Transverse colon (tissue), 4 donors: ENCODE data around the gene UPK2. TPM values are rescaled to one million over a fixed set of nuclear protein-coding genes. Genes with fewer than 3 reads are reported as not detected.

Experiments used
- DNase-seq: peaks from one replicate; pipeline ENCODE4 v3.0.0-alpha.2; 2019
- H3K27ac ChIP-seq, 4 donors: fragments of 200-600 bp; sonication (generic); 2 replicates each; pipeline ENCODE4 v1.5.1; 2016 to 2018; ENCODE audit warnings: inconsistent platforms in 4 of 4
- H3K27me3 ChIP-seq: fragments of 200-600 bp; sonication (generic); 2 replicates; pipeline ENCODE4 v1.5.1; 2017; ENCODE audit warnings: inconsistent platforms
- H3K36me3 ChIP-seq, 4 donors: fragments of 200-600 bp; sonication (generic); 2 replicates each; pipeline ENCODE4 v1.5.1; 2017 to 2019; ENCODE audit warnings: inconsistent platforms in 4 of 4
- H3K4me1 ChIP-seq, 4 donors: fragments of 200-600 bp; sonication (generic); 2 replicates each; pipeline ENCODE4 v1.5.1; 2017 to 2020; ENCODE audit warnings: inconsistent platforms in 4 of 4
- H3K4me3 ChIP-seq, 4 donors: fragments of 200-600 bp; sonication (generic); 1 replicate in 1 of 4; 2 replicates in 3 of 4; pipeline versions ENCODE4 v1.5.1 to v1.6.1; 2017 to 2019; ENCODE audit warnings: inconsistent platforms in 4 of 4
- H3K9me3 ChIP-seq, 2 donors: fragments of 200-600 bp; sonication (generic); 2 replicates each; pipeline ENCODE4 v1.5.1; 2017 to 2019; ENCODE audit warnings: inconsistent platforms in 2 of 2
- EP300 ChIP-seq: sonication (generic); formaldehyde crosslinking; IDR thresholded peaks from one replicate; pipeline ENCODE4 v1.6.1; 2017; ENCODE audit warnings: antibody characterized with exemption, low read depth
- POLR2A ChIP-seq: fragments of 450-650 bp; IDR thresholded peaks from one replicate; pipeline ENCODE4 v1.6.1; 2016; ENCODE audit warnings: antibody characterized with exemption, mild to moderate bottlenecking, moderate library complexity
- POLR2AphosphoS5 ChIP-seq, 3 donors: sonication (generic); formaldehyde crosslinking; IDR thresholded peaks; one replicate each; pipeline ENCODE4 v1.6.1; 2016; ENCODE audit warnings: antibody characterized with exemption in 3 of 3
- WGBS, 2 donors: methylation state at CpG; one replicate each; pipeline ENCODE4 v1.1.5; 2018; ENCODE audit warnings: low coverage in 1 of 2; 5-methylcytosine and 5-hydroxymethylcytosine counted together
- in situ Hi-C, 4 donors: fragments of 200-750 bp; cut with MboI; loops; one replicate each; pipeline versions ENCODE4 v1.15.0 to v1.15.1; 2017; ENCODE audit warnings: low sequenced_read_pairs in 3 of 4, low pct_ligation_motif_present in 1 of 4, low pct_unique_long_range_greater_than_20kb in 1 of 4
- intact Hi-C: fragments of 100-400 bp; cut with DNase I; formaldehyde crosslinking; loops from one replicate; pipeline ENCODE4 v1.15.1; 2023; ENCODE audit warnings: low total_unique reads
- total RNA-seq, 4 donors: library from RNA; depleted of rRNA; stranded (reverse); fragments of >200 nt; gene quantifications; one replicate each; pipeline ENCODE4 v1.1.0, GENCODE V29; 2016
- TF ChIP-seq, protein P1 (sequence below), 5 experiments: fragments of 200-600 bp in 3 of 5; fragments of 450-650 bp in 2 of 5; sonication (generic) in 3 of 5; IDR thresholded peaks; 1 replicate in 2 of 5; 2 replicates in 3 of 5; pipeline ENCODE4 v1.5.1; 2016 to 2017; ENCODE audit warnings: antibody characterized with exemption in 5 of 5, inconsistent platforms in 3 of 5, mild to moderate bottlenecking in 2 of 5, moderate library complexity in 1 of 5

Gene UPK2
- total RNA-seq, 4 donors from 2014 or later, result not detected

GRCh38 chr11:118911113-118911879 is 44.8 kb upstream of the UPK2 start:
- WGBS, 2 donors, result 27% methylated on average over 18 of the region's 21 CpGs; no CpG with 5 or more reads in 1 of the 2 donors
- in situ Hi-C loops (no loop called here), intact Hi-C loops (no loop called here)
- Histone ChIP-seq H3K4me3 (peak overlapping the region in 3 of 4 donors; percentile 5 to 36 (median 16)), H3K9me3 (no peaks in the 10 kb centered on the region), H3K27me3 (no peaks in the 10 kb centered on the region), H3K4me1 (peaks cover 66 to 95% (median 86%) of the 10 kb centered on the region in 4 donors), H3K27ac (peak overlapping the region; percentile 98 to 100 (median 100)), H3K36me3 (no peaks in the 10 kb centered on the region)
- peak; percentile 58 for DNase-seq
- TF ChIP-seq POLR2AphosphoS5 (IDR thresholded peaks at IDR 0.05), result no peak
- TF ChIP-seq EP300, result no peak
- TF ChIP-seq POLR2A, result no peak
- TF ChIP-seq, protein P1, sequence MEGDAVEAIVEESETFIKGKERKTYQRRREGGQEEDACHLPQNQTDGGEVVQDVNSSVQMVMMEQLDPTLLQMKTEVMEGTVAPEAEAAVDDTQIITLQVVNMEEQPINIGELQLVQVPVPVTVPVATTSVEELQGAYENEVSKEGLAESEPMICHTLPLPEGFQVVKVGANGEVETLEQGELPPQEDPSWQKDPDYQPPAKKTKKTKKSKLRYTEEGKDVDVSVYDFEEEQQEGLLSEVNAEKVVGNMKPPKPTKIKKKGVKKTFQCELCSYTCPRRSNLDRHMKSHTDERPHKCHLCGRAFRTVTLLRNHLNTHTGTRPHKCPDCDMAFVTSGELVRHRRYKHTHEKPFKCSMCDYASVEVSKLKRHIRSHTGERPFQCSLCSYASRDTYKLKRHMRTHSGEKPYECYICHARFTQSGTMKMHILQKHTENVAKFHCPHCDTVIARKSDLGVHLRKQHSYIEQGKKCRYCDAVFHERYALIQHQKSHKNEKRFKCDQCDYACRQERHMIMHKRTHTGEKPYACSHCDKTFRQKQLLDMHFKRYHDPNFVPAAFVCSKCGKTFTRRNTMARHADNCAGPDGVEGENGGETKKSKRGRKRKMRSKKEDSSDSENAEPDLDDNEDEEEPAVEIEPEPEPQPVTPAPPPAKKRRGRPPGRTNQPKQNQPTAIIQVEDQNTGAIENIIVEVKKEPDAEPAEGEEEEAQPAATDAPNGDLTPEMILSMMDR (IDR thresholded peaks at IDR 0.05), result no peak

DNA sequence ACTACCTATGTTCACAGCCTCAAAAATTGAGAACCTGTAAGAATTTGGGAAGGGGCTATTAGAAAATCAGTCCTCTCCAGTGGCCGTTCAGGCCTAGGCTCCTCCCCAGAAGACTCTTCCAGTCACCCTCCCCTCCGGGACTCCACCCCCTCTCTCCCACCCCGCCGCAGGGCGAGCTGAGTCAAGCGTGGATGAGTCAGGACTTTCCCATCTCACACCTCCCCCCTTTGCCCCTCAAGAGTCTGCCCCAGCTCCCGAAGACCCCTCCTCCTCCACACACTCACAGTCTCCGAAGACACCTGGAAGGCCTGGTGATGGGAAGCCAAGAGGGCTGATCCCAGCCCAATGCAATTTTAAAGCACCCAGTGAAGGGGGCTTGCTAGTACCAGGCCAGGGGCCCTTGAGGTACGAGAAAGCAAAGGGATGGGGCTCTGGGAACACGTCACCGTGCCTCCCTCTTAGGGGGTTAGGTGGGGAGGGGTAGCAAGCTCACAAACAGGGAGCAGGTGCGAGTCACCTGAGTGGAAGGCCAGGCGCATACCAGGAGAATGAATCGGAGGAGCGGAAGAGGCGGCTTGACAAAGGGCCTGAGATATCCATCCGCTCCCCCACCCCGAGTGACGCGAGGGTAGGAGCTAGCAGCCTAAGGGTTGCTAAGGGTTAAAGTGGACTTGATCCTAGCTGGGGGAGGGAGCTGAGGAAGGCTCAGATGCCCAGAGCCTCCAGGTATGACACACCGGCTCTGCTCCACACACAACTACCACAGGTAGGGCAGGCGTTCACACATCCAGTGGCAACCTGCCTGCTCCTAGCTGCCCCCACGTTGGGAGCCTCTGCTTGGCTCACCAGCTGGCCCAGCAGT is 44.0 kb upstream of the UPK2 start:
- peak; percentile 85 for DNase-seq
- Histone ChIP-seq H3K4me3 (peak overlapping the region in 1 of 4 donors; percentile 36), H3K36me3 (no peaks in the 10 kb centered on the region), H3K4me1 (peaks cover 73 to 97% (median 92%) of the 10 kb centered on the region in 4 donors), H3K27me3 (no peaks in the 10 kb centered on the region), H3K27ac (peak overlapping the region; percentile 98 to 100 (median 100)), H3K9me3 (no peaks in the 10 kb centered on the region)
- in situ Hi-C loops, result no loop called here
- TF ChIP-seq EP300, result no peak
- TF ChIP-seq POLR2AphosphoS5 (IDR thresholded peaks at IDR 0.05), result peak in 2 of 3 donors; percentile 36 to 64
- WGBS, 2 donors, result 14 to 27% methylated on average over 12 to 23 of the region's 23 CpGs
- intact Hi-C loops, result no loop called here

- DNase-seq, result peak; percentile 62
- Histone ChIP-seq H3K9me3 (no peaks in the 10 kb centered on the region), H3K4me1 (peaks cover 73 to 97% (median 93%) of the 10 kb centered on the region in 4 donors), H3K27me3 (no peaks in the 10 kb centered on the region), H3K27ac (peak overlapping the region; percentile 98 to 100 (median 100)), H3K36me3 (no peaks in the 10 kb centered on the region), H3K4me3 (peak overlapping the region in 1 of 4 donors; percentile 0)
- intact Hi-C loops (no loop called here), in situ Hi-C loops (no loop called here)
- TF ChIP-seq, protein P1 (IDR thresholded peaks at IDR 0.05), result no peak
- WGBS, 2 donors, result 44% methylated on average over 12 of the region's 12 CpGs; no CpG with 5 or more reads in 1 of the 2 donors
These were observed 43.2 kb upstream of the UPK2 start for GRCh38 chr11:118912742-118913410.

DNA sequence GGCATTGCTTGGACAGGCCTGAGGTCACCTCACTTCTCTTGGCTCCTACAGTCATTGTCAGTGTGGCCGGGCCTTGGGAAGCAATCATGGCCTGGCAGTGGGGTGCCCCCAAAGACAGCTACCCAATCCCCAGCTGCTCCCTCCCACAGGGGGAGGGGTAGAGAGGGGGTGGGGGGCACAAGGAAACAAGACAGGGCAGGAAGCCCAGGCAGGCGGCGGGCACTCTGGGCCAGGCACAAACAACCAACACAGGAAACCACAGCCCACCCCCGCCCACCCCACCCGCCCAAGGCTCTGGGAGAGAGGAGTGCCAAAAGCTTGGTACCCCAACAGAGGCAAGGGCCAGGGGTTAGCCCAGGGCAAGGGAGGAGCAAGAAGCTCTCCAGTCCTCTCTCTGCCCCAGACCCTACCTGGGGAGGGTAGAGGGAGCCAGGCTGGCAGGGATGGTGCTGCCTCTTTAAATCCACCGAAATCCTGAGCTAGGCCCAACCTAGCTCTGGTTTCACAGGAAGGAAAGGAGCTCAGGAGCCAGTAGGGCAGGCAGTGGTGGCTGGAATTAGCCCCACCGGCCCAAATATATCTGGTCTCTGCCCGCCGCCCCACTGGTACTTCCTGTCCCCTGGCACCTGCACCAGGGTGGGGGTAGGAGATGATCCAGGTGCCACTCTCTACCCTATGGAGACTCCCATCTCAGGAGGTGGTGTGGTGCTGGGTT is 42.5 kb upstream of the UPK2 start:
- TF ChIP-seq EP300, result no peak
- no peak for TF ChIP-seq POLR2A
- no peak for TF ChIP-seq POLR2AphosphoS5 (IDR thresholded peaks at IDR 0.05)
- TF ChIP-seq, protein P1 (IDR thresholded peaks at IDR 0.05), result no peak
- 0 to 21% methylated on average over 2 to 4 of the region's 9 CpGs for WGBS, 2 donors
- in situ Hi-C loops, result no loop called here
- intact Hi-C loops, result no loop called here
- Histone ChIP-seq H3K4me3 (no peak overlapping the region), H3K9me3 (no peaks in the 10 kb centered on the region), H3K27ac (peak overlapping the region; percentile 98 to 100 (median 100)), H3K4me1 (peaks cover 79 to 98% (median 95%) of the 10 kb centered on the region in 4 donors), H3K27me3 (no peaks in the 10 kb centered on the region), H3K36me3 (no peaks in the 10 kb centered on the region)
- no peak for DNase-seq
